ENCODE results near the gene GHRL. TPM values are rescaled to one million over a fixed set of nuclear protein-coding genes. Genes with fewer than 3 reads are reported as not detected.
"Not testable (repeated sequence)": the region's sequence is repeated elsewhere in the genome, so short reads cannot be mapped to it uniquely, and the experiment has no call there.

The GHRL gene
- total RNA-seq, 2 experiments from 2014 or later = 0.22 TPM; not detected in 1

GRCh38 chr3:10303785-10304184, 11.0 kb upstream of the GHRL start:
- ATAC-seq = no peak
- Mint-ChIP-seq H3K9me3 (no peaks in the 10 kb centered on the region), H3K27ac (peak overlapping the region; percentile 0), H3K4me3 (no peak overlapping the region), H3K36me3 (ENCODE audit: low read depth) (peaks cover 58% of the 10 kb centered on the region), H3K27me3 (no peaks in the 10 kb centered on the region), H3K4me1 (ENCODE audit: low read depth) (peaks cover 12% of the 10 kb centered on the region)
- ChIA-PET POLR2A (interaction anchor here (0.8 to 2.7 kb wide), 6 partner anchors 8 to 24 kb away, joined by 3 to 10 read pairs (median 4); partner anchors contain the start of genes GHRL and SEC13), CTCF (no interaction called here)
- intact Hi-C loops (cut with micrococcal nuclease) = no loop called here
- no peak for DNase-seq
- no peak for TF ChIP-seq CTCF (IDR thresholded peaks at IDR 0.05)

GRCh38 chr3:10303105-10303504, 10.4 kb upstream of the GHRL start:
- peaks cover 12% of the 10 kb centered on the region for H3K4me1 Mint-ChIP-seq (ENCODE audit: low read depth)
- ChIA-PET CTCF (interaction anchor here (0.9 to 1.0 kb wide), 2 partner anchors 40 to 279 kb away, joined by 3 read pairs; no protein-coding TSS in a partner anchor), POLR2A (interaction anchor here (0.8 to 1.7 kb wide), 5 partner anchors 9 to 23 kb away, joined by 3 to 6 read pairs (median 4); partner anchors contain the start of genes GHRL and SEC13)
- H3K27ac Mint-ChIP-seq = no peak overlapping the region
- H3K36me3 Mint-ChIP-seq (ENCODE audit: low read depth) = peaks cover 59% of the 10 kb centered on the region
- no peak for DNase-seq
- H3K9me3 Mint-ChIP-seq = no peaks in the 10 kb centered on the region
- H3K27me3 Mint-ChIP-seq = no peaks in the 10 kb centered on the region
- no peak for TF ChIP-seq CTCF (IDR thresholded peaks at IDR 0.05)
- H3K4me3 Mint-ChIP-seq = no peak overlapping the region
- no peak for ATAC-seq
- intact Hi-C loops (cut with micrococcal nuclease) = no loop called here

GRCh38 chr3:10300087-10300486, 7.3 kb upstream of the GHRL start:
- Mint-ChIP-seq H3K9me3 (no peaks in the 10 kb centered on the region), H3K4me1 (ENCODE audit: low read depth) (peaks cover 12% of the 10 kb centered on the region), H3K4me3 (no peak overlapping the region), H3K36me3 (ENCODE audit: low read depth) (peaks cover 44% of the 10 kb centered on the region), H3K27ac (peak overlapping the region; percentile 82), H3K27me3 (no peaks in the 10 kb centered on the region)
- no peak for TF ChIP-seq CTCF (IDR thresholded peaks at IDR 0.05)
- POLR2A ChIA-PET = interaction anchor here (1.2 kb wide), 1 partner anchor 12 kb away, joined by 4 read pairs; no protein-coding TSS in a partner anchor
- ATAC-seq (peak; percentile 25), DNase-seq (no peak)
- CTCF ChIA-PET = no interaction called here
- intact Hi-C loops (cut with micrococcal nuclease) = no loop called here

- POLR2A ChIA-PET = interaction anchor here (1.2 kb wide), 1 partner anchor 12 kb away, joined by 4 read pairs; no protein-coding TSS in a partner anchor
- ATAC-seq (peak; percentile 87), DNase-seq (peak; percentile 27)
- Mint-ChIP-seq H3K9me3 (no peaks in the 10 kb centered on the region), H3K4me3 (no peak overlapping the region), H3K36me3 (ENCODE audit: low read depth) (peaks cover 40% of the 10 kb centered on the region), H3K4me1 (ENCODE audit: low read depth) (peaks cover 12% of the 10 kb centered on the region), H3K27me3 (no peaks in the 10 kb centered on the region), H3K27ac (peak overlapping the region; percentile 82)
- intact Hi-C loops (cut with micrococcal nuclease) = no loop called here
- CTCF ChIA-PET = no interaction called here
- TF ChIP-seq CTCF (IDR thresholded peaks at IDR 0.05) = no peak
Measured at GRCh38 chr3:10299679-10300078, 6.9 kb upstream of the GHRL start.

- ChIA-PET POLR2A (interaction anchor here (0.6 to 1.2 kb wide), 2 partner anchors 9 to 13 kb away, joined by 3 to 4 read pairs; no protein-coding TSS in a partner anchor), CTCF (no interaction called here)
- H3K9me3 Mint-ChIP-seq = no peaks in the 10 kb centered on the region
- DNase-seq = no peak
- H3K4me1 Mint-ChIP-seq (ENCODE audit: low read depth) = peaks cover 12% of the 10 kb centered on the region
- ATAC-seq = no peak
- no peaks in the 10 kb centered on the region for H3K27me3 Mint-ChIP-seq
- TF ChIP-seq CTCF (IDR thresholded peaks at IDR 0.05) = no peak
- intact Hi-C loops (cut with micrococcal nuclease) = no loop called here
- H3K27ac Mint-ChIP-seq = peak overlapping the region; percentile 82
- H3K4me3 Mint-ChIP-seq = no peak overlapping the region
- peaks cover 40% of the 10 kb centered on the region for H3K36me3 Mint-ChIP-seq (ENCODE audit: low read depth)
Measured at GRCh38 chr3:10299175-10299574, 6.4 kb upstream of the GHRL start.

GRCh38 chr3:10298064-10298463, 5.3 kb upstream of the GHRL start:
- H3K27me3 Mint-ChIP-seq; CTCF ChIA-PET; H3K9me3 Mint-ChIP-seq; POLR2A ChIA-PET; ATAC-seq; H3K4me3 Mint-ChIP-seq; intact Hi-C loops (cut with micrococcal nuclease); H3K27ac Mint-ChIP-seq; DNase-seq: not testable (repeated sequence)
- H3K4me1 Mint-ChIP-seq (ENCODE audit: low read depth) = peaks cover 12% of the 10 kb centered on the region
- H3K36me3 Mint-ChIP-seq (ENCODE audit: low read depth) = peaks cover 35% of the 10 kb centered on the region
